A673 (cell line): ENCODE data around the gene SYT8.

Source experiments
- CTCF ChIP-seq: fragments of 300-800, 200-600 bp; sonication (generic); conservative IDR thresholded peaks from 2 replicates; pipeline ENCODE4 v1.5.1; 2017; ENCODE audit warnings: low read depth, mild to moderate bottlenecking, antibody characterized with exemption, low read length, moderate library complexity, mixed read lengths
- EZH2 ChIP-seq: fragments of 200-600 bp; sonication (generic); IDR thresholded peaks from 2 replicates; pipeline ENCODE4 v1.6.1; 2017; ENCODE audit warnings: borderline replicate concordance, low read depth, mild to moderate bottlenecking, mixed read lengths, antibody characterized with exemption, low read length; ENCODE audit not compliant: poor library complexity, severe bottlenecking

GRCh38 chr11:1829039-1829820 lies 5.6 kb upstream of the SYT8 start:
- TF ChIP-seq CTCF (no peak), EZH2 (no peak)
